Measurements from ENCODE around the gene SEC14L3.

SEC14L3 gene

GRCh38 chr22:30422481-30423300 is 49.1 kb downstream of the SEC14L3 start:
- DNase-seq (ENCODE audit: low read depth) = no peak

GRCh38 chr22:30421695-30422480 is 49.9 kb downstream of the SEC14L3 start:
- no peak for DNase-seq (ENCODE audit: low read depth)

GRCh38 chr22:30420347-30421125 is 51.3 kb downstream of the SEC14L3 start:
- no peak for DNase-seq (ENCODE audit: low read depth)

- DNase-seq (ENCODE audit: low read depth) = no peak
Measured at GRCh38 chr22:30416837-30417236, 55.0 kb downstream of the SEC14L3 start.

DNA sequence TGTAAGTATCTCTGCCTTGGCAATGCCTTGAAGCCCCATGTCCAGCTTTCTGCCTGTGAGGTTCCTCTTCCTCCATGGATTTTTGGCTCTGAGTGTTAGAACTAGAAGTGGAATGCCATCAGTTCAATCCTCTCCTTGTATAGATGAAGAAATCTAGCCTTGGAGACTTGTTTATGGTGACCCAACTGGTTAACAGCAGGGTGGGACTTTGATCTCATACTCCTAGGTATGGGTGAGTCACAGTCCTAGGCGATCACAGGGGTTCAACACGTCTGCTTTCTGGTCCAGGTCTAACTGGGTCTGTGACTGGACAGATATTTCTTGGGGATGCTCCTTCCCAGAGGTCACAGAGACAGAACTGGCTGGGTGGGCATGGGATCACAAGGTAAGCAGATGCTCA is 55.4 kb downstream of the SEC14L3 start:
- no peak for DNase-seq (ENCODE audit: low read depth)

DNA sequence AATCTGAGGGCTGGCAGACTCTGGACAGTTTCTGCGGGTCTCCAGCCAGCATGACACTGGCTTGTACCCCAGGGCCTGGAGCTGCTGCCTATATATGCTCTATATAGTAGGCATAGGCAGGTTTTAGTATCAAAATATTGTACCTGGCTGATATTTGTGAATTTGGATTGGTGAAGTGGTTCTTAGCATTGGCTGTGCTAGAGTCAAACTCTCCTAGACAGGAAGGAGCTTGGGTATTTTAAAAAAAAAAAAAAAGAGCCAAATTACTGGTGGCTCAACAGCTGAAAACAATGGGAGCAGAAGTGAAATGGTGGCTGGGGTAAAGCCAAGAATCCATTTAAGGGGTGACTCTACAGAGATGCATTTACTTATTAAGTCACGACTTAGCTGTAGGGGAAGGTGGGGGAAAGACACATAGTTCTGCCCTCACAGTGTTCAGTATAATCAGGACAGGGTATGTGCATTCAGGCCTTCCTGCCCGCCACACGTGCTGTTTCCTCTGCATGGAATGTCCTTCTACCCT is 57.2 kb downstream of the SEC14L3 start:
- DNase-seq (ENCODE audit: low read depth) = no peak

GRCh38 chr22:30413745-30414524 is 57.9 kb downstream of the SEC14L3 start:
- DNase-seq (ENCODE audit: low read depth) = no peak

DNA sequence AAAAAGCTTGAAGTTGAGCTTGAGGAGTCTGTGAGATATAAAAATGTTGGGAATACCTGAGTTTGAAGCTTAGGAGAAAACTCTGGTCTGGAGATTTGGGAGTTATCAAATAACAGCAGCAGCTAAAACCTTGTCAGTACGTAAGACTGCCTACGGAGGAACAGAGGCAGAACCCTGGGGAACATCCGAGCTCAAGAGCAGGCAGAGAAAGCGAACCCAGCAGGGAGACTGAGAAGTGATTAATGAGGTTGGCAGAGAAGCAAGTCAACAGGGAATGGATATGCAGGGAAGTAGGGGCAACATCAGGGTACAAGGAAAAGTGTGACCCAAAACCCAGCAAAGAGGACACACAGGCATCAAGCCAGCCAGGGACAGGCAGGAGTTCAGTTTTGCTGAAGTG is 58.8 kb downstream of the SEC14L3 start:
- no peak for DNase-seq (ENCODE audit: low read depth)

DNA sequence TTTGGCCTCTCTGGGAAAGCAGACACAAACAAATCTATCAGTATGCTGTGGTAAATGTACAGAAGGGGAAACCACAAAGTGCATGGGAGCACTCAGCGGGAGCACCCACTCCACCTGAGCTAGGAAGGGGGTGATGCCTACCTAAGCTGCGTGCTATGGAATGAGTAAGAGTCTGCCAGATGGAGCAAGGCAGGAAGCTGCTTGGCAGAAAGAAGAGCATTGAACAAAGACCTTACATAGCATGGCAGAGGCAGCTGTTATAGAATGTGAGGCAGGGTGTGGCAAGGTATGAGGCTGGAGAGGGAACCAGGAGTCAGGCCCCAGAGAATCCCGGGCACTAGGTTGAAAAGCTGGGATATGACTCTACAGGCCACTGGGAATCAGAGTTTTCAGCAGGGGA is 60.0 kb downstream of the SEC14L3 start:
- DNase-seq (ENCODE audit: low read depth) = no peak
